WTC11 (cell line): ENCODE results near the gene CNTNAP3B.
"Not testable (repeated sequence)": the region's sequence is repeated elsewhere in the genome, so short reads cannot be mapped to it uniquely, and the experiment has no call there.

Source experiments
- ATF2 ChIP-seq: sonication (generic); formaldehyde crosslinking; IDR thresholded peaks from 2 replicates; pipeline ENCODE4 v1.8.1; 2022; ENCODE audit warnings: low read depth, missing genetic modification reagents, borderline replicate concordance
- CTCF ChIP-seq: fragments of 200-600 bp; IDR thresholded peaks from 2 replicates; pipeline ENCODE4 v1.8.0; 2022; ENCODE audit warnings: antibody characterized with exemption
- SP1 ChIP-seq: sonication (generic); formaldehyde crosslinking; conservative IDR thresholded peaks from 2 replicates; pipeline ENCODE4 v1.8.1; 2022; ENCODE audit warnings: missing genetic modification reagents
- TEAD1 ChIP-seq: sonication (generic); formaldehyde crosslinking; IDR thresholded peaks from 2 replicates; pipeline ENCODE4 v1.8.0; 2022; ENCODE audit warnings: mild to moderate bottlenecking, missing genetic modification reagents

DNA sequence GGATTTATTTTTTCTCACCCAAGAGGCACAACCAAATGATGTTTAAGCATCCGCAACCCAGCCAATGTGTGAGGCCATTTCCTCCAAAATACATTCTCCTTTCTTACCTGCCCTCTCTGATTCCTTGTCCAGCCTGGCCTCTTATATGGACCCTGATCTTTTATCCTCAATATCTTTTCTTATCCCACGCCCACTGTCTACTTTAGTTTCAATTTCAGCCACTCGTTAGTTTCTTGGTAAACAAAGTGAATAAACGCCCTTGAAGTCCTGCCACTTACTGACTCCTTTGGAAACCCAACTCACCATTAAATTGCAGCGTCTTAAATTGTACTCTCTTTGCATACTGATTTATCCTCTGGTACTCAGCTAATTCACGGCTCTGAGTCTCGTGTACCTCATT, 281.4 kb downstream of the CNTNAP3B start:
- not testable (repeated sequence) for TF ChIP-seq SP1 (CRISPR knock-in tag); CTCF; TEAD1 (CRISPR knock-in tag); ATF2 (CRISPR knock-in tag)
